ENCODE results near the gene WDR12. TPM values are rescaled to one million over a fixed set of nuclear protein-coding genes. Genes with fewer than 3 reads are reported as not detected.
"Not testable (repeated sequence)": the region's sequence is repeated elsewhere in the genome, so short reads cannot be mapped to it uniquely, and the experiment has no call there.

Gene WDR12
- total and polyA plus RNA-seq, 7 donors: 21.9 to 69.8 (median 39.3) TPM

DNA sequence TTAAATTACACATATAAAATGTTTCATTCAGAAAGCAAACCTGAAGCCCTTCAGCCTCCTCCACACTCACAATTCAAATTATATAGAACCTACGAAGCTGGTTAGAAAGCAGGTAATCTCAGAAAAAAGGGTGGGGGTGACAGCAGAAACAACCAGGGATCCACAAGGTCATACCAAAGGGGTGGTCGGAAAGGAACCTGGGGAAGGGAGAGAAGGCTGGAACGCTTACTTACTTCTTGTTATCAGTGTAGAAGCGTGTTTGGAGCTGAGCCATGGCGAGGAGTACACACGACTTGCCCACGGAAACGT lies 316 bp downstream of the WDR12 start:
- H3K36me3 ChIP-seq (ENCODE audit: insufficient read depth in 1 of 2, low read depth in 1 of 2): peaks cover 0 to 15% of the 10 kb centered on the region in 2 donors
- no peaks in the 10 kb centered on the region for H3K9me3 ChIP-seq
- ATAC-seq (no peak), DNase-seq (no peak)
- H3K4me3 ChIP-seq: peak overlapping the region; percentile 67
- no peaks in the 10 kb centered on the region for H3K27me3 ChIP-seq (ENCODE audit: insufficient read depth in 3 of 3, low read length in 2 of 3)
- TF ChIP-seq, protein P1, sequence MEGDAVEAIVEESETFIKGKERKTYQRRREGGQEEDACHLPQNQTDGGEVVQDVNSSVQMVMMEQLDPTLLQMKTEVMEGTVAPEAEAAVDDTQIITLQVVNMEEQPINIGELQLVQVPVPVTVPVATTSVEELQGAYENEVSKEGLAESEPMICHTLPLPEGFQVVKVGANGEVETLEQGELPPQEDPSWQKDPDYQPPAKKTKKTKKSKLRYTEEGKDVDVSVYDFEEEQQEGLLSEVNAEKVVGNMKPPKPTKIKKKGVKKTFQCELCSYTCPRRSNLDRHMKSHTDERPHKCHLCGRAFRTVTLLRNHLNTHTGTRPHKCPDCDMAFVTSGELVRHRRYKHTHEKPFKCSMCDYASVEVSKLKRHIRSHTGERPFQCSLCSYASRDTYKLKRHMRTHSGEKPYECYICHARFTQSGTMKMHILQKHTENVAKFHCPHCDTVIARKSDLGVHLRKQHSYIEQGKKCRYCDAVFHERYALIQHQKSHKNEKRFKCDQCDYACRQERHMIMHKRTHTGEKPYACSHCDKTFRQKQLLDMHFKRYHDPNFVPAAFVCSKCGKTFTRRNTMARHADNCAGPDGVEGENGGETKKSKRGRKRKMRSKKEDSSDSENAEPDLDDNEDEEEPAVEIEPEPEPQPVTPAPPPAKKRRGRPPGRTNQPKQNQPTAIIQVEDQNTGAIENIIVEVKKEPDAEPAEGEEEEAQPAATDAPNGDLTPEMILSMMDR (IDR thresholded peaks at IDR 0.05): no peak
- H3K4me1 ChIP-seq: peaks cover 23% of the 10 kb centered on the region
- WGBS, 3 donors: 0% methylated on average over 8 of the region's 8 CpGs
- peak overlapping the region; percentile 89 for H3K27ac ChIP-seq
- intact Hi-C loops (cut with DNase I): loop anchor here (2.0 to 5.0 kb wide), 2 partner anchors 279 to 328 kb away; partner anchors contain the start of genes CYP20A1 (in 1 of the 2) and FAM117B (in 1 of the 2)

DNA sequence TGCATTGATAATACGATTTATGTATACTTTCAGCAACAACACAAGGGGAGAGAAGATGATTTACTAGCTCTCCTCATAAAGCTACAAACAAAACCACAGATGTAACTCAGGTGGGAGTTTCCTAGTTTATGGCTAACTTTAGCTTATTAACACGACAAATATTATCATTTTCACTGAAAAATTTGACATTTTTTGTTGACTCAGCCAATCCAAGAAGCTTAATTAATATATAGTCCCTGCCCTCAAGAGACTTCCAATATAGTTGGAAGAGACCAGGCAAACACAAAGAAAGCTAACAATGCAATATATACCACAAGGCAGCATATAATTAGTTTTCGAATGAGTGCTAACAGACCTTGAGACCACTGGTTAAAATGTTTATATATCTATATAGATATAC lies 775 bp downstream of the WDR12 start:
- intact Hi-C loops (cut with DNase I): loop anchor here (2.0 to 5.0 kb wide), 2 partner anchors 278 to 328 kb away; partner anchors contain the start of genes CYP20A1 (in 1 of the 2) and FAM117B (in 1 of the 2)
- H3K36me3 ChIP-seq (ENCODE audit: insufficient read depth in 1 of 2, low read depth in 1 of 2): peaks cover 0 to 20% of the 10 kb centered on the region in 2 donors
- DNase-seq: no peak
- no peaks in the 10 kb centered on the region for H3K9me3 ChIP-seq
- TF ChIP-seq, protein P1 (IDR thresholded peaks at IDR 0.05): no peak
- ATAC-seq: no peak
- WGBS, 3 donors: 11 to 18% (median 17%) methylated on average over 3 of the region's 3 CpGs
- H3K27me3 ChIP-seq (ENCODE audit: insufficient read depth in 3 of 3, low read length in 2 of 3): no peaks in the 10 kb centered on the region
- peaks cover 23% of the 10 kb centered on the region for H3K4me1 ChIP-seq
- peak overlapping the region; percentile 67 for H3K4me3 ChIP-seq
- H3K27ac ChIP-seq: peak overlapping the region; percentile 89

DNA sequence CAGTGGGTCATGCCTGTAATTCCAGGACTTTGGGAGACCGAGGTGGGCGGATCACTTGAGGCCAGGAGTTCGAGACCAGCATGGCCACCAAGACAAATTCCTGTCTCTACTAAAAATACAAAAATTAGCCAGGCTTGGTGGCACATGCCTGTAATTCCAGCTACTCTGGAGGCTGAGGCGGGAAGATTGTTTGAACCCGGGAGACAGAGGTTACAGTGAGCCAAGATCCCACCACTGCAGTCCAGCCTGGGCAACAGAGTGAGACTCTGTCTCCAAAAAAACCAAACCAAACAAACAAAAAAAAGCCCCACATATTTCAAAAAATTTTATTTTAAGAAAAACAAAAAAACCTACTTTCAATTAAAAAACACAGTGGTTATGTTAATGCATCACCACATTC lies 1.2 kb downstream of the WDR12 start:
- H3K36me3 ChIP-seq (ENCODE audit: insufficient read depth in 1 of 2, low read depth in 1 of 2): peaks cover 0 to 22% of the 10 kb centered on the region in 2 donors
- H3K27ac ChIP-seq; H3K9me3 ChIP-seq; ATAC-seq; H3K27me3 ChIP-seq (ENCODE audit: insufficient read depth in 3 of 3, low read length in 2 of 3); DNase-seq: not testable (repeated sequence)
- 88 to 95% (median 89%) methylated on average over 5 of the region's 5 CpGs for WGBS, 3 donors
- H3K4me1 ChIP-seq: peaks cover 23% of the 10 kb centered on the region
- peak overlapping the region; percentile 67 for H3K4me3 ChIP-seq
- intact Hi-C loops (cut with DNase I): loop anchor here (2.0 to 5.0 kb wide), 2 partner anchors 278 to 329 kb away; partner anchors contain the start of genes CYP20A1 (in 1 of the 2) and FAM117B (in 1 of the 2)

GRCh38 chr2:202909394-202910192 lies 1.9 kb downstream of the WDR12 start:
- intact Hi-C loops (cut with DNase I): loop anchor here (2.0 to 5.0 kb wide), 4 partner anchors 37 to 329 kb away; partner anchors contain the start of genes CYP20A1 (in 2 of the 2), FAM117B (in 1 of the 2) and ICA1L (in 1 of the 2)
- H3K9me3 ChIP-seq: no peaks in the 10 kb centered on the region
- no peaks in the 10 kb centered on the region for H3K27me3 ChIP-seq (ENCODE audit: insufficient read depth in 3 of 3, low read length in 2 of 3)
- ATAC-seq (no peak), DNase-seq (no peak)
- TF ChIP-seq, protein P1 (IDR thresholded peaks at IDR 0.05): no peak
- peaks cover 23% of the 10 kb centered on the region for H3K4me1 ChIP-seq
- 93 to 94% (median 93%) methylated on average over 6 of the region's 6 CpGs for WGBS, 3 donors
- H3K27ac ChIP-seq: no peak overlapping the region
- peak overlapping the region; percentile 67 for H3K4me3 ChIP-seq
- peaks cover 0 to 25% of the 10 kb centered on the region in 2 donors for H3K36me3 ChIP-seq (ENCODE audit: insufficient read depth in 1 of 2, low read depth in 1 of 2)

DNA sequence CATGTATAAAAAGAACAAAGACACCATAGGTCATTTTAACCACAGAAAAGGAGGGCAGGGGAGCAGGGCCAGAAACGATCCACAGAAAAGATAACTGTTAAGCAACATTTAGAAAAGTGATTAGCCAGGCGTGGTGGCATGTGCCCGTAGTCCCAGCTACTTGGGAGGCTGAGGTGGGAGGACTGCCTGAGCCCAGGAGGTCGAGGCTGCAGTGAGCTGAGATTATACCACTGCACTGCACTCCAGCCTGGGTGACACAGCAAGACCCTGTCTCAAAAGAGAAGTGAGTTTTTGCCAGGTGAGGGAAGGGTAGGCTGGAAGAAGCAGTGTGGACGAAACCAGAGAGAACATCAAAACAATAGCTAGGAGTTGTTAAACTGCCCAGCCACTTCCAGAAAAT lies 3.3 kb downstream of the WDR12 start:
- 85 to 88% (median 87%) methylated on average over 5 of the region's 5 CpGs for WGBS, 3 donors
- H3K4me3 ChIP-seq: no peak overlapping the region
- no peaks in the 10 kb centered on the region for H3K9me3 ChIP-seq
- ATAC-seq (no peak), DNase-seq (no peak)
- no peak overlapping the region for H3K27ac ChIP-seq
- TF ChIP-seq, protein P1 (IDR thresholded peaks at IDR 0.05): no peak
- peaks cover 18% of the 10 kb centered on the region for H3K4me1 ChIP-seq
- intact Hi-C loops (cut with DNase I): loop anchor here (5.0 kb wide), 2 partner anchors 36 to 329 kb away; partner anchors contain the start of genes CYP20A1 (in 1 of the 2) and ICA1L (in 1 of the 2)
- peaks cover 0 to 25% of the 10 kb centered on the region in 2 donors for H3K36me3 ChIP-seq (ENCODE audit: insufficient read depth in 1 of 2, low read depth in 1 of 2)
- H3K27me3 ChIP-seq (ENCODE audit: insufficient read depth in 3 of 3, low read length in 2 of 3): no peaks in the 10 kb centered on the region

- not testable (repeated sequence) for H3K27ac ChIP-seq; H3K4me3 ChIP-seq; H3K9me3 ChIP-seq; ATAC-seq; DNase-seq; H3K27me3 ChIP-seq (ENCODE audit: insufficient read depth in 3 of 3, low read length in 2 of 3)
- intact Hi-C loops (cut with DNase I): loop anchor here (5.0 kb wide), 2 partner anchors 33 to 332 kb away; partner anchors contain the start of genes CYP20A1 (in 1 of the 2) and ICA1L (in 1 of the 2)
- peaks cover 13% of the 10 kb centered on the region for H3K4me1 ChIP-seq
- H3K36me3 ChIP-seq (ENCODE audit: insufficient read depth in 1 of 2, low read depth in 1 of 2): peaks cover 2 to 37% of the 10 kb centered on the region in 2 donors
Observed at GRCh38 chr2:202905507-202905906, 6.0 kb downstream of the WDR12 start.
